ENCODE data around the gene PPP1R26. TPM values are rescaled to one million over a fixed set of nuclear protein-coding genes. Genes with fewer than 3 reads are reported as not detected.

The PPP1R26 gene
- total RNA-seq, 1 experiment from 2014 or later: 32.0 TPM

DNA sequence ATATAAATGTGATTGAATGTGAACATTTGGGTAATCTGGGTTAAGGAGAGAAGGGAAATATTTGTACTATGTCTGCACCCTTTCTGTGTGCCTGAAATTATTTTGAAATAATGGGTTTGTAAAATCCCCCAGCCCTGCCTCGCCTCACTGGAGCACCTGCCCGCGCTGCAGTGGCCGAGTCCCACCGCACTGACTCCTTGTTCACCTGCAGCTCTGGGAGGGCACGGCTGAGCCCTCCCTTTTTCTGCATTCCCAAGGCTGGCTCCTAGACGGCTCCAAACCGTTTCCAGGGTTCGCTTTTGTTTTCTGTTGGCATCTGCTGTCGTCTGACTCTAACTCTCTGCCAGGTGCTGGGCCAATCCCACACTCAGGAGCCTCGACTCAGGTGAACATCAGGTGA lies 17.6 kb upstream of the PPP1R26 start:
- H2AFZ ChIP-seq (ENCODE audit: low read depth, low read length, poor library complexity, severe bottlenecking): no peak overlapping the region
- no peaks in the 10 kb centered on the region for H3K36me3 ChIP-seq (ENCODE audit: control insufficient read depth in 1 of 2, insufficient read depth in 2 of 2, low read length in 2 of 2)
- RAD21 ChIA-PET (ENCODE audit: low non-redundant PET in 1 of 2, low total read pairs in 2 of 2, uncharacterized antibody in 2 of 2, unreplicated experiment in 2 of 2): no interaction called here
- DNase-seq (ENCODE audit: low read depth, low spot score): no peak
- intact Hi-C loops (cut with micrococcal nuclease): no loop called here
- TF ChIP-seq, protein P1, sequence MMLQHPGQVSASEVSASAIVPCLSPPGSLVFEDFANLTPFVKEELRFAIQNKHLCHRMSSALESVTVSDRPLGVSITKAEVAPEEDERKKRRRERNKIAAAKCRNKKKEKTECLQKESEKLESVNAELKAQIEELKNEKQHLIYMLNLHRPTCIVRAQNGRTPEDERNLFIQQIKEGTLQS (IDR thresholded peaks at IDR 0.05): no peak
- no peak for TF ChIP-seq CBX3 (IDR thresholded peaks at IDR 0.05; ENCODE audit: low read depth)
- TF ChIP-seq, protein P2, sequence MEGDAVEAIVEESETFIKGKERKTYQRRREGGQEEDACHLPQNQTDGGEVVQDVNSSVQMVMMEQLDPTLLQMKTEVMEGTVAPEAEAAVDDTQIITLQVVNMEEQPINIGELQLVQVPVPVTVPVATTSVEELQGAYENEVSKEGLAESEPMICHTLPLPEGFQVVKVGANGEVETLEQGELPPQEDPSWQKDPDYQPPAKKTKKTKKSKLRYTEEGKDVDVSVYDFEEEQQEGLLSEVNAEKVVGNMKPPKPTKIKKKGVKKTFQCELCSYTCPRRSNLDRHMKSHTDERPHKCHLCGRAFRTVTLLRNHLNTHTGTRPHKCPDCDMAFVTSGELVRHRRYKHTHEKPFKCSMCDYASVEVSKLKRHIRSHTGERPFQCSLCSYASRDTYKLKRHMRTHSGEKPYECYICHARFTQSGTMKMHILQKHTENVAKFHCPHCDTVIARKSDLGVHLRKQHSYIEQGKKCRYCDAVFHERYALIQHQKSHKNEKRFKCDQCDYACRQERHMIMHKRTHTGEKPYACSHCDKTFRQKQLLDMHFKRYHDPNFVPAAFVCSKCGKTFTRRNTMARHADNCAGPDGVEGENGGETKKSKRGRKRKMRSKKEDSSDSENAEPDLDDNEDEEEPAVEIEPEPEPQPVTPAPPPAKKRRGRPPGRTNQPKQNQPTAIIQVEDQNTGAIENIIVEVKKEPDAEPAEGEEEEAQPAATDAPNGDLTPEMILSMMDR (IDR thresholded peaks at IDR 0.05 in 2 of 3, conservative IDR thresholded peaks at IDR 0.05 in 1 of 3; ENCODE audit: borderline replicate concordance in 1 of 3, insufficient read depth in 1 of 3, low read depth in 2 of 3, low read length in 2 of 3): no peak
- peak overlapping the region; percentile 72; the same call in 1 of the 2 replicates for H3K4me2 ChIP-seq (ENCODE audit: low read length)
- H3K4me1 ChIP-seq (ENCODE audit: control insufficient read depth in 1 of 2, insufficient read depth in 2 of 2, low read length in 2 of 2): peaks cover 36 to 49% of the 10 kb centered on the region in 2 experiments
- POLR2A ChIA-PET: no interaction called here
- H3K79me2 ChIP-seq (ENCODE audit: insufficient read depth, low read length): no peaks in the 10 kb centered on the region
- no peaks in the 10 kb centered on the region for H3K27me3 ChIP-seq (ENCODE audit: insufficient read depth, low read length)
- BruUV-seq (replicated peaks): no TSS peak
- H3K27ac ChIP-seq (ENCODE audit: low read depth, low read length): peak overlapping the region; percentile 95
- no peak overlapping the region for H3K4me3 ChIP-seq (replicated peaks in 1 of 2; ENCODE audit: low read depth in 1 of 2, low read length in 2 of 2)
- no peaks in the 10 kb centered on the region for H3K9me2 ChIP-seq (ENCODE audit: insufficient read depth)
- H3K9ac ChIP-seq (ENCODE audit: low read length): no peak overlapping the region
- H3K9me3 ChIP-seq (ENCODE audit: control insufficient read depth in 1 of 2, insufficient read depth in 1 of 2, low read depth in 1 of 2, low read length in 2 of 2): no peaks in the 10 kb centered on the region
- H4K20me1 ChIP-seq (ENCODE audit: insufficient read depth): no peaks in the 10 kb centered on the region
- ATAC-seq: no peak
- CTCF ChIA-PET: no interaction called here

DNA sequence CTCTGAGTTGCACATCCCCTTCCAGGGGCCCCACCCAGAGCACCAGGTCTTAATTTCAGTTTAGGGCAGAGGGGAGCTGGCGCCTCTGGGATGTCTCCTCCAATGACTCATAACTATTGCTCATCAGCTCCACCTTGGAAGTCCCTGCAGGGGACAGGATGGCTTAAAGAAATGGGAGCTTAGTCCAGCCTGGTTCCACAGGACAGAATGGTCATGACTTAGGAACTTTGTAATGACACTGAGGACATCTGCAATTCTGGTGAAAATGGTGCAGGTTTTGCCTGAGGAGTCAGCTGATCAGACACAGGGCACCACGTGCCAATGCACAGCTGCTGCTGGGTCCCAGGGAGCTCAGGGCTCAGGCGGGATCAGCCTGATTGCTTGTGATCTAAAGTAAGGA lies 16.4 kb upstream of the PPP1R26 start:
- H3K9me2 ChIP-seq (ENCODE audit: insufficient read depth): no peaks in the 10 kb centered on the region
- CTCF ChIA-PET: interaction anchor here (1.0 to 1.3 kb wide), 2 partner anchors 10 to 14 kb away, joined by 4 read pairs; no protein-coding TSS in a partner anchor
- no TSS peak for BruUV-seq (replicated peaks)
- H2AFZ ChIP-seq (ENCODE audit: low read depth, low read length, poor library complexity, severe bottlenecking): no peak overlapping the region
- RAD21 ChIA-PET (ENCODE audit: low non-redundant PET in 1 of 2, low total read pairs in 2 of 2, uncharacterized antibody in 2 of 2, unreplicated experiment in 2 of 2): no interaction called here
- DNase-seq (ENCODE audit: low read depth, low spot score): peak; percentile 89
- intact Hi-C loops (cut with micrococcal nuclease): no loop called here
- no peaks in the 10 kb centered on the region for H3K9me3 ChIP-seq (ENCODE audit: control insufficient read depth in 1 of 2, insufficient read depth in 1 of 2, low read depth in 1 of 2, low read length in 2 of 2)
- H3K4me3 ChIP-seq (replicated peaks in 1 of 2; ENCODE audit: low read depth in 1 of 2, low read length in 2 of 2): peak overlapping the region in 1 of 2 experiments; percentile 39; a peak in 2 of 4 replicates
- H4K20me1 ChIP-seq (ENCODE audit: insufficient read depth): no peaks in the 10 kb centered on the region
- peaks cover 38 to 59% of the 10 kb centered on the region in 2 experiments for H3K4me1 ChIP-seq (ENCODE audit: control insufficient read depth in 1 of 2, insufficient read depth in 2 of 2, low read length in 2 of 2)
- peak overlapping the region; percentile 95 for H3K27ac ChIP-seq (ENCODE audit: low read depth, low read length)
- POLR2A ChIA-PET: no interaction called here
- H3K4me2 ChIP-seq (ENCODE audit: low read length): peak overlapping the region; percentile 72
- H3K9ac ChIP-seq (ENCODE audit: low read length): peak overlapping the region; percentile 48
- H3K36me3 ChIP-seq (ENCODE audit: control insufficient read depth in 1 of 2, insufficient read depth in 2 of 2, low read length in 2 of 2): no peaks in the 10 kb centered on the region
- no peaks in the 10 kb centered on the region for H3K79me2 ChIP-seq (ENCODE audit: insufficient read depth, low read length)
- peak; percentile 92 for ATAC-seq
- no peaks in the 10 kb centered on the region for H3K27me3 ChIP-seq (ENCODE audit: insufficient read depth, low read length)
- TF ChIP-seq RAD21 (IDR thresholded peaks at IDR 0.05; ENCODE audit: low read depth) (peak; percentile 46), JUND (IDR thresholded peaks at IDR 0.05) (peak; percentile 95), CEBPB (IDR thresholded peaks at IDR 0.05; ENCODE audit: low read depth) (peak; percentile 84), EZH2 (IDR thresholded peaks at IDR 0.05) (no peak), CBX3 (IDR thresholded peaks at IDR 0.05; ENCODE audit: low read depth) (peak; percentile 81; the same call in 1 of the 2 replicates), TCF7L2 (IDR thresholded peaks at IDR 0.05; ENCODE audit: borderline replicate concordance, extremely low read depth, insufficient read depth, insufficient read length) (no peak), SP1 (IDR thresholded peaks at IDR 0.05; ENCODE audit: low read depth) (peak; percentile 89), ZFX (IDR thresholded peaks at IDR 0.05) (no peak), ZNF274 (IDR thresholded peaks at IDR 0.05; ENCODE audit: low read depth, low read length) (no peak), YY1 (IDR thresholded peaks at IDR 0.05; ENCODE audit: extremely low read depth, insufficient replicate concordance, low read depth, low read length) (no peak), SRF (IDR thresholded peaks at IDR 0.05; ENCODE audit: low read depth) (0 out of 2 replicates have a peak, but pooled peaks have one; percentile 42), POLR2AphosphoS5 (IDR thresholded peaks at IDR 0.05; ENCODE audit: low read depth, low read length) (peak; percentile 72), FOSL1 (IDR thresholded peaks at IDR 0.05; ENCODE audit: low read depth) (peak; percentile 96), SIN3A (IDR thresholded peaks at IDR 0.05; ENCODE audit: low read depth) (no peak; the same call in 1 of the 2 replicates)
- TF ChIP-seq, protein P3, sequence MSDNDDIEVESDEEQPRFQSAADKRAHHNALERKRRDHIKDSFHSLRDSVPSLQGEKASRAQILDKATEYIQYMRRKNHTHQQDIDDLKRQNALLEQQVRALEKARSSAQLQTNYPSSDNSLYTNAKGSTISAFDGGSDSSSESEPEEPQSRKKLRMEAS (IDR thresholded peaks at IDR 0.05): peak; percentile 91
- TF ChIP-seq, protein P2 (IDR thresholded peaks at IDR 0.05 in 2 of 3, conservative IDR thresholded peaks at IDR 0.05 in 1 of 3; ENCODE audit: borderline replicate concordance in 1 of 3, insufficient read depth in 1 of 3, low read depth in 2 of 3, low read length in 2 of 3): no peak

All from HCT116 (cell line).